Right lobe of liver (tissue), 6 donors: ENCODE measurements around the gene PCDHGB1. TPM values are rescaled to one million over a fixed set of nuclear protein-coding genes. Genes with fewer than 3 reads are reported as not detected.

ENCODE experiments used
- ATAC-seq, 4 donors: fragments of 200-7000 bp; cut with Tn5 transposase; one replicate each; pipeline ENCODE4 v1.9.1; 2020; ENCODE audit warnings: mild to moderate bottlenecking in 4 of 4, moderate library complexity in 4 of 4
- DNase-seq, 3 donors: peaks; one replicate each; pipeline ENCODE4 v3.0.0-alpha.2; 2020
- H3K27ac ChIP-seq, 3 donors: fragments of 200-600 bp; one replicate each; pipeline ENCODE4 v1.8.0; 2022
- H3K27me3 ChIP-seq, 2 donors: fragments of 200-600 bp; one replicate each; pipeline ENCODE4 v1.8.0; 2022
- H3K36me3 ChIP-seq, 4 donors: fragments of 200-600 bp; sonication (generic) in 1 of 4; one replicate each; pipeline versions ENCODE4 v1.5.1 to v1.8.0; 2017 to 2022; ENCODE audit warnings: control low read depth in 1 of 4
- H3K4me1 ChIP-seq, 4 donors: fragments of 200-600 bp; sonication (generic) in 1 of 4; one replicate each; pipeline versions ENCODE4 v1.5.1 to v1.8.0; 2017 to 2022; ENCODE audit warnings: control low read depth in 1 of 4
- H3K4me3 ChIP-seq, 3 donors: fragments of 200-600 bp; one replicate each; pipeline ENCODE4 v1.8.0; 2022
- H3K9me3 ChIP-seq, 4 donors: fragments of 200-600 bp; sonication (generic) in 1 of 4; one replicate each; pipeline versions ENCODE4 v1.5.1 to v1.8.0; 2017 to 2022; ENCODE audit warnings: control low read depth in 1 of 4
- CTCF ChIP-seq, 4 donors: fragments of 200-600 bp in 3 of 4; fragments of 450-650 bp in 1 of 4; IDR thresholded peaks; one replicate each; pipeline versions ENCODE4 v1.5.1 to v1.8.0; 2016 to 2022; ENCODE audit warnings: antibody characterized with exemption in 4 of 4, mild to moderate bottlenecking in 2 of 4
- POLR2A ChIP-seq: fragments of 450-650 bp; IDR thresholded peaks from one replicate; pipeline ENCODE4 v1.6.1; 2017; ENCODE audit warnings: antibody characterized with exemption, mild to moderate bottlenecking
- WGBS: methylation state at CpG from one replicate; pipeline ENCODE4 v1.1.6; 2018; ENCODE audit warnings: low coverage, low lambda C conversion rate; ENCODE audit not compliant: insufficient coverage; ENCODE audit errors: missing lambda C conversion rate; 5-methylcytosine and 5-hydroxymethylcytosine counted together
- intact Hi-C, 2 donors: fragments of 100-400 bp; cut with DNase I; formaldehyde crosslinking; loops; one replicate each; pipeline versions ENCODE4 v1.11.2 to v1.14.1; 2022
- total RNA-seq, 6 experiments: library from RNA; depleted of rRNA in 2 of 6; stranded (reverse); fragments of >200 nt in 2 of 6; fragmentation: NEBNext Ultra II Directional in 3 of 6; extraction: Animal tissue kit (Norgen Biotek cat#: 25700) in 3 of 6; gene quantifications; one replicate each; pipeline versions ENCODE4 v1.1.0 to v1.2.4, GENCODE V29; 2016 to 2023
- donor health status: DM: no; HTN: yes; CAD: no.
- donor health status: DM: no; HTN: no; CAD: no.
- donor health status: DM: no; HTN: no; CAD: no.
- donor health status: DM: no; HTN: yes; CAD: no.
- donor health status: DM: no; HTN: yes; CAD: no.

The PCDHGB1 gene
- total RNA-seq, 6 experiments from 2014 or later: 0.37 to 1.2 (median 0.52) TPM

- intact Hi-C loops: no loop called here
- DNase-seq: no peak
- WGBS: 92% methylated on average over 6 of the region's 6 CpGs
- TF ChIP-seq CTCF (IDR thresholded peaks at IDR 0.05): no peak
- TF ChIP-seq POLR2A: no peak
- Histone ChIP-seq H3K27ac (no peak overlapping the region), H3K4me3 (no peak overlapping the region), H3K36me3 (peaks cover 0 to 11% (median 0%) of the 10 kb centered on the region in 4 donors), H3K27me3 (no peaks in the 10 kb centered on the region), H3K4me1 (no peaks in the 10 kb centered on the region), H3K9me3 (peaks cover 9 to 35% (median 22%) of the 10 kb centered on the region in 4 donors)
- ATAC-seq: no peak
Observed at GRCh38 chr5:141319202-141319601, 30.7 kb upstream of the PCDHGB1 start.

GRCh38 chr5:141319699-141320098 lies 30.2 kb upstream of the PCDHGB1 start:
- ATAC-seq (no peak), DNase-seq (no peak)
- Histone ChIP-seq H3K27me3 (no peaks in the 10 kb centered on the region), H3K36me3 (peaks cover 0 to 11% (median 0%) of the 10 kb centered on the region in 4 donors), H3K27ac (no peak overlapping the region), H3K4me1 (no peaks in the 10 kb centered on the region), H3K9me3 (peaks cover 9 to 35% (median 22%) of the 10 kb centered on the region in 4 donors), H3K4me3 (peak overlapping the region; percentile 68 to 72 (median 70))
- TF ChIP-seq POLR2A (no peak), CTCF (IDR thresholded peaks at IDR 0.05) (no peak)
- intact Hi-C loops: no loop called here
- WGBS: 78% methylated on average over 5 of the region's 5 CpGs

- Histone ChIP-seq H3K9me3 (peaks cover 9 to 35% (median 21%) of the 10 kb centered on the region in 4 donors), H3K36me3 (peaks cover 0 to 11% (median 0%) of the 10 kb centered on the region in 4 donors), H3K27me3 (no peaks in the 10 kb centered on the region), H3K4me3 (peak within 1 kb of the TSS; percentile 68 to 72 (median 70)), H3K27ac (peak within 1 kb of the TSS; percentile 84 to 90 (median 89)), H3K4me1 (no peaks in the 10 kb centered on the region)
- DNase-seq (peak; percentile 92 to 94 (median 93)), ATAC-seq (peak; percentile 99)
- under 1% methylated on average over 45 of the region's 67 CpGs for WGBS
- peak; percentile 91 for TF ChIP-seq POLR2A
- peak; percentile 71 to 89 (median 86) for TF ChIP-seq CTCF (IDR thresholded peaks at IDR 0.05)
- intact Hi-C loops: no loop called here
Observed at GRCh38 chr5:141320225-141321169, 29.4 kb upstream of the PCDHGB1 start, which contains the start of gene TAF7. TSS of gene TAF7 (minus strand) at chr5:141320784. CDS start at chr5:141320044, 740 bp downstream.

GRCh38 chr5:141322261-141322660 lies 27.6 kb upstream of the PCDHGB1 start:
- 91% methylated on average over 3 of the region's 3 CpGs for WGBS
- Histone ChIP-seq H3K9me3 (peaks cover 9 to 35% (median 20%) of the 10 kb centered on the region in 4 donors), H3K4me3 (no peak overlapping the region), H3K4me1 (no peaks in the 10 kb centered on the region), H3K36me3 (peaks cover 0 to 6% (median 0%) of the 10 kb centered on the region in 4 donors), H3K27me3 (no peaks in the 10 kb centered on the region), H3K27ac (no peak overlapping the region)
- intact Hi-C loops: no loop called here
- TF ChIP-seq CTCF (IDR thresholded peaks at IDR 0.05) (no peak), POLR2A (no peak)
- DNase-seq (no peak), ATAC-seq (no peak)
